GM19452 (cell line): ENCODE data around the gene ARSG.
"Not testable (repeated sequence)": the region's sequence is repeated elsewhere in the genome, so short reads cannot be mapped to it uniquely, and the experiment has no call there.

Experiments
- ATAC-seq: cut with Tn5 transposase; IDR thresholded peaks from one replicate; pipeline ENCODE4 v1.9.1; 2021; ENCODE audit not compliant: unreplicated experiment

ARSG gene

GRCh38 chr17:68391561-68392268 is 100.4 kb downstream of the ARSG start:
- ATAC-seq: no peak

DNA sequence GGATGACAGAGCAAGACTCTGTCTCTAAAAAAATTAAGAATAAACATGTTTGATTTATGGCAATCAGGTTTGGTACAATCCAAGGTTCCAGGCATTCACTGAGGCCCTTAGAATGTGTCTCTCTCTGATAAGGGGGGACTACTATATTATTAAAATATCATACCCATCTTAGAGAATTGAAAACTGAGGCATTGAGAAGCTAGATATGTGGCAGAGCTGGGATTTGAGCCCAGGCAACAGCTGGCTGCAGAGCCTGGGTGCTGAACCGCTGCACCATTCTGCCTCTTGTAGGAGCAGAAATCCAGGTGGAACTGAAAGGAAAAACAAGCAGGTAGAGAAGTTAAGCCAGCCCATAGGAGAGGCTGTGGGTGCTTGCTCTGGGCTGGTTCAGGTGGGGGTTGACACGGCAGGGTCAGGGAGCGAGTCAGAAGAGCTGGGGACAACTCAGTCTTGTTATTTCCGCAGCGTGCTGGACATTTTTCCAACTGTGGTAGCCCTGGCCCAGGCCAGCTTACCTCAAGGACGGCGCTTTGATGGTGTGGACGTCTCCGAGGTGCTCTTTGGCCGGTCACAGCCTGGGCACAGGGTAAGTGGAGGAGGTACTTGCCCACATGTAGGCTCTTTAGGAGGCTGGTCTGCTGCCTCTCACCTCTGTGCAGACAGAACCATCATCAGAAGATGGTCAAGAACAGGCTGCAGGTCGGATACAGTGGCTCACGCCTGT is 103.5 kb downstream of the ARSG start:
- ATAC-seq: no peak

GRCh38 chr17:68396226-68397107 is 105.2 kb downstream of the ARSG start:
- ATAC-seq: no peak

DNA sequence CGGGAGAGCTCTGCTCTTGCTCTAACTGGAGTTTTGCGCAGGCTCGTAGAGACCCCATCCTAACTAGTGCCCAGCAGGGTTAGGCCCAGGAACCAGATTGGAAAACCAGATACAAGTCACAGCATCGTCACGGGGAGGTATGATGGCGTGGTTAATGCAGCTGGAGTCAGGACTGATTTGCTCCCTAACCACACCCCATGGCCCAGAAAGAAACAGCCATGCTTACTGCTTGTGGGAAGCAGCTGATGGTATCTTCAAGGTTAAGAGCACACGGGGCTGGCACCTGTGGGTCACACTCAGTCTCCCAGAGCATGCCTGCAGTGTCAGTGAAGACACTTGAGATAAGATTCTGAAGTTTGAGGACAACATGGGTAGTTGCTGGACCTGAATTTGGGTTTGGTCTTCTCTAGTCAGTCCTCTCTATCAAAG is 105.8 kb downstream of the ARSG start:
- ATAC-seq: no peak

GRCh38 chr17:68398691-68399637 is 107.7 kb downstream of the ARSG start:
- ATAC-seq: peak; percentile 81

GRCh38 chr17:68399638-68400403 is 108.5 kb downstream of the ARSG start:
- no peak for ATAC-seq

- no peak for ATAC-seq
Measured at GRCh38 chr17:68400404-68400735, 109.1 kb downstream of the ARSG start.

- no peak for ATAC-seq
Measured at GRCh38 chr17:68401288-68401687, 110.0 kb downstream of the ARSG start.

- ATAC-seq: no peak
Measured at GRCh38 chr17:68403122-68403521, 111.8 kb downstream of the ARSG start.

DNA sequence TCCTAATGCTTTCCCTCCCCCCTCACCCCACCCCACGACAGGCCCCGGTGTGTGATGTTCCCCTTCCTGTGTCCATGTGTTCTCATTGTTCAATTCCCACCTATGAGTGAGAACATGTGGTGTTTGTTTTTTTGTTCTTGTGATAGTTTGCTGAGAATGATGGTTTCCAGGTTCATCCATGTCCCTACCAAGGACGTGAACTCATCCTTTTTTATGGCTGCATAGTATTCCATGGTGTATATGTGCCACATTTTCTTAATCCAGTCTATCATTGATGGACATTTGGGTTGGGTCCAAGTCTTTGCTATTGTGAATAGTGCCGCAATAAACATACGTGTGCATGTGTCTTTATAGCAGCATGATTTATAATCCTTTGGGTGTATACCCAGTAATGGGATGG is 112.5 kb downstream of the ARSG start:
- not testable (repeated sequence) for ATAC-seq

- ATAC-seq: not testable (repeated sequence)
Measured at GRCh38 chr17:68407656-68408055, 116.4 kb downstream of the ARSG start.

- not testable (repeated sequence) for ATAC-seq
Measured at GRCh38 chr17:68413597-68414560, 122.6 kb downstream of the ARSG start.

GRCh38 chr17:68414901-68415300 is 123.6 kb downstream of the ARSG start:
- ATAC-seq: not testable (repeated sequence)

DNA sequence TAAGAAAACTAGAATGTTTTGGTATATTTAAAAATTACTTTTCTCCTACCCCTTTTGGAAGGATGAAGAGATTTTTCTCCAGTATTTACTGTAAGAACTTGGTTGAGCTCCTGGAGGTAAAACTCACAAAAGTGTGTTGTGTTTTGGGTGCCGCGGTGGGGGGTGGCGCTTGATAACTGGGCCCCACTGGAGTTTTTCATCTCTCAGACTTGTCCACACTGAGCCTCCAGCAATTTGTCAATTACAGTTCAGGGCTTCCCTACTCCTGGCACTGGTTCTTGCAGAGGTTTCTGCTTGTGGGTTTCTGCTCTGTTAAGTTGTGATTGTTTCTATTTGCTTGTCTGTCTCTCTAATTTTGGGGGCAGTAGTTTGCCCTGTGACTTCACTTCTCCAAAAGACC is 126.0 kb downstream of the ARSG start:
- ATAC-seq: no peak

DNA sequence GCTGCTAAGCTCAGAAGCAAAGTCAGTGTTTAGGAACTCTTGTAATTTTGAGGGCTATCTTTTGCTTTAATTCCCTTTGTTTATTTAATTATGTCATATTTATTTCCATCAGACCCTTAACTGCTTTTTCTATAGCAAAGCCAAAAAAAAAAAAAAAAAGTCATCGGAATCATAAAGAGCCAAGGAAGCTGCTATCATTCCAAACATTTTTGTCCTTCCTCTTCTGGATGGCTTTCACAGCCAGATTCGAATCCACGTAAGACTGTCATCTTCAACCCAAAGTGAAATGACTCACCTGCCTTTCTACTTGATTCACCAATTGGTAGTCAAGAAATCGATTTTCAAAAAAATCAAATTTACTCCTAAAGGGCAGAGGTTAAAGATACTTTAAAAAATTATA is 127.6 kb downstream of the ARSG start:
- ATAC-seq: no peak

- no peak for ATAC-seq
Measured at GRCh38 chr17:68420065-68420464, 128.8 kb downstream of the ARSG start.

DNA sequence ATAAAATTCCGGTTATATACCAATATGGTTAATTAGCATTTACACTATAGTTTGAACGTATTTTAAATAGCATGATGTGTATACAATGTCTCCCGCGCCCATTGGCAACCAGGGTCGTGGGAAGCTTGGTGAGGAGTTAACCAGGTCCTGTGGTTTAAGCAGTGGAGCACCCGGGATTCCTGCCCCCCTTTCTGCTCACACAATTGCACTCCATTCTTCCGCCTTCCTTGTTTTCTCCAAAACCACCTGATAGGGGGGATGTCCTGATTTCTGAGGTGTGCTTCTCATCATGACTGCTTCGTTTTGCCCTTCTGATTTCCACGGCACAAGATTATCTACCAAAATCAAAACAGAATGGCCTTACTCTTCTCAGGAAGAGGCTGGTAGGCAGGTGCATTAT is 130.2 kb downstream of the ARSG start:
- ATAC-seq: no peak

- ATAC-seq: no peak
Measured at GRCh38 chr17:68422821-68423220, 131.5 kb downstream of the ARSG start.

DNA sequence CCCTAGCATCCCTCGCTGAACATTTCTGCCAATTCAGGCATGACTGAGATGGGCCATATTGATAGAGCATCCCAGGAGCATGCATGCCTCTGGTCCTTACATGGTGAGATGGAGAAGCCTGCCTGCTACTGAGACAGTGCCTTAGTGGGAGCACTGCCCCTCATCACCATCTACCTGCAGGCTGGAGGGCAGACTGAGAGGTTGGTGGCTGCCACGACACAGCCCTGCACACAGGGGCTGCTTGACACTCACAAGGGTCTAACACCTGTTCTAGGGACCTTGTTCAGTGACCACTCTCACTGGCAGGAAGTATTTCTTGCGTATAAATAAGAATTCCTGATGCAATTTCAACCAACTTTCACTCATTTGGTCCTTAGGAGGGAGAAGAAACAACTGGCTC is 132.0 kb downstream of the ARSG start:
- ATAC-seq: no peak
